ENCODE results near the gene CFAP74. TPM values are rescaled to one million over a fixed set of nuclear protein-coding genes. Genes with fewer than 3 reads are reported as not detected.
"Not testable (repeated sequence)": the region's sequence is repeated elsewhere in the genome, so short reads cannot be mapped to it uniquely, and the experiment has no call there.

Gene CFAP74
- total RNA-seq, 6 experiments from 2014 or later, result 0.16 to 3.5 (median 0.32) TPM; not detected in 1

DNA sequence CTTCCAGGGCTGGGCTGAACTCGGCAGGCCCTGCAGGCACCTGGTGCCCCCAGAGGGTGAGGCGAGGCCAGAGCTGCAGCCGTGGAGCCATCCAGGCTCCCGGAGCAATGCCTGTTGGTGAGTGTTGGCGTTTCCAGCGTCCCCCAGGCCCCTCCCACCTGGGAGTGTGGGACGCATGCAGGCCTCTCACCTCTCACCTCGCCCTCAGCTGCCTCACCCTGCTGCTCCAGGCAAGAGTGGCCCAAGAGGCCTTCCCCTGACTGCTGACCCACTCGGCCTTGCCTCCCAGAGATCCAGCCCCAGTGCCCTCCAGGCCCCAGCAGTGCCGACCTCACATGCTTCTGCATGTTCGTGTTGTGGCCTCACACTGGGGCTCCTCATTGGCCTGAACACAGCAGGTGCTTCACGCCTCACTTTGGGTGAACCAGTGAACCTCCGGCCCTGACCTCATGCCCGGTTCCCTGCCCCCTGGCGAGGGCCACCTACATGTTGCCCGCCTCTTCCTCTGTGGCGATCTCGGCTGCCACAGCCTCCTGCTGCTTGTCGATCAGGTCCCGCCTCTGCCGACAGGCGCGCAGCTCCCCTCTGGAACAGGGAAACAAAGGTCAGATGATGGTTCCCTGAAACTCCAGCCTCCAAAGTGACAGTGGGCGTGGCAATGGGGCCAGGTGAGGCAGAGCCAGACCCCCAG is 17.0 kb downstream of the CFAP74 start:
- no peak overlapping the region for H3K4me3 ChIP-seq
- intact Hi-C loops (cut with DNase I), result no loop called here
- no peaks in the 10 kb centered on the region for H3K36me3 ChIP-seq
- no peaks in the 10 kb centered on the region for H3K4me1 ChIP-seq
- no peak overlapping the region for H3K27ac ChIP-seq
- no peaks in the 10 kb centered on the region for H3K27me3 ChIP-seq
- WGBS (ENCODE audit: insufficient coverage, low coverage, low lambda C conversion rate, missing lambda C conversion rate), result 56% methylated on average over 8 of the region's 24 CpGs
- ATAC-seq (no peak), DNase-seq (no peak)
- TF ChIP-seq POLR2A (IDR thresholded peaks at IDR 0.05), result no peak
- TF ChIP-seq, protein P1, sequence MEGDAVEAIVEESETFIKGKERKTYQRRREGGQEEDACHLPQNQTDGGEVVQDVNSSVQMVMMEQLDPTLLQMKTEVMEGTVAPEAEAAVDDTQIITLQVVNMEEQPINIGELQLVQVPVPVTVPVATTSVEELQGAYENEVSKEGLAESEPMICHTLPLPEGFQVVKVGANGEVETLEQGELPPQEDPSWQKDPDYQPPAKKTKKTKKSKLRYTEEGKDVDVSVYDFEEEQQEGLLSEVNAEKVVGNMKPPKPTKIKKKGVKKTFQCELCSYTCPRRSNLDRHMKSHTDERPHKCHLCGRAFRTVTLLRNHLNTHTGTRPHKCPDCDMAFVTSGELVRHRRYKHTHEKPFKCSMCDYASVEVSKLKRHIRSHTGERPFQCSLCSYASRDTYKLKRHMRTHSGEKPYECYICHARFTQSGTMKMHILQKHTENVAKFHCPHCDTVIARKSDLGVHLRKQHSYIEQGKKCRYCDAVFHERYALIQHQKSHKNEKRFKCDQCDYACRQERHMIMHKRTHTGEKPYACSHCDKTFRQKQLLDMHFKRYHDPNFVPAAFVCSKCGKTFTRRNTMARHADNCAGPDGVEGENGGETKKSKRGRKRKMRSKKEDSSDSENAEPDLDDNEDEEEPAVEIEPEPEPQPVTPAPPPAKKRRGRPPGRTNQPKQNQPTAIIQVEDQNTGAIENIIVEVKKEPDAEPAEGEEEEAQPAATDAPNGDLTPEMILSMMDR (IDR thresholded peaks at IDR 0.05), result no peak
- no peaks in the 10 kb centered on the region for H3K9me3 ChIP-seq

DNA sequence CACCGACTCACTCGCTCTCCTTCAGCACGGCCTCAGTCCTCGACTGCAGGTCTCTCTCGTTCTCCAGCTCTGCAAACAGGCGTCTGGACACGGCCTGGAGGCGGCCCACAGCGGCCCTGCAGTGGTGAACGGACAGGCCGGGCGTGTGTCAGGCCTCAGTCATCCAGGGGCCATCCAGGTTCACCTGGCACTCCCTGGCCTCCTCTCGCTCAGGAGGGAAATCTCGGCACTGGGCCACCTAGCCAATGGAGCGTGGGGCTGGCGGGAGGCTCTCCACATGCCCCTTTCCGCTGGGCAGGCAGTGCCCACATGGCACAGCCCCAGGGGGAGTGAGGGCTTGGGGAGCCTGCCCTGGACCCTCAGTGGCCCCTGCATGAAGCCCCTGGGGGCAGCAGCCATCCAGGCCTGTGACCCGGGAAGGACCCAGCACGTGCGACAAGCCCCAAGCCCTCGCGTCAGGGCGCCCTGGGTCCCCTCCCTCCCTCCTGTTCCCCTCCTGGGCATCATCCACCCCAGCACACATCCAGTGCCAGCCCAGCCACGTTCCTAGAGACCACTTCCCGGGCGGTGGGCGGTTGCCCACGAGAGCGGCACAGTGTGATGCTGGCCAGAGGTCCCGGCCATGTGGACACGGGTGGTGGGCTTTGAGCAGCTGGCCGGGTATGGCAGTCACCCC is 18.1 kb downstream of the CFAP74 start:
- ATAC-seq (no peak), DNase-seq (no peak)
- Histone ChIP-seq H3K9me3 (no peaks in the 10 kb centered on the region), H3K4me3 (no peak overlapping the region), H3K27ac (no peak overlapping the region), H3K36me3 (no peaks in the 10 kb centered on the region), H3K27me3 (no peaks in the 10 kb centered on the region), H3K4me1 (no peaks in the 10 kb centered on the region)
- intact Hi-C loops (cut with DNase I), result no loop called here
- no peak for TF ChIP-seq POLR2A (IDR thresholded peaks at IDR 0.05)
- TF ChIP-seq, protein P1 (IDR thresholded peaks at IDR 0.05), result no peak
- WGBS (ENCODE audit: insufficient coverage, low coverage, low lambda C conversion rate, missing lambda C conversion rate), result 55% methylated on average over 8 of the region's 32 CpGs

DNA sequence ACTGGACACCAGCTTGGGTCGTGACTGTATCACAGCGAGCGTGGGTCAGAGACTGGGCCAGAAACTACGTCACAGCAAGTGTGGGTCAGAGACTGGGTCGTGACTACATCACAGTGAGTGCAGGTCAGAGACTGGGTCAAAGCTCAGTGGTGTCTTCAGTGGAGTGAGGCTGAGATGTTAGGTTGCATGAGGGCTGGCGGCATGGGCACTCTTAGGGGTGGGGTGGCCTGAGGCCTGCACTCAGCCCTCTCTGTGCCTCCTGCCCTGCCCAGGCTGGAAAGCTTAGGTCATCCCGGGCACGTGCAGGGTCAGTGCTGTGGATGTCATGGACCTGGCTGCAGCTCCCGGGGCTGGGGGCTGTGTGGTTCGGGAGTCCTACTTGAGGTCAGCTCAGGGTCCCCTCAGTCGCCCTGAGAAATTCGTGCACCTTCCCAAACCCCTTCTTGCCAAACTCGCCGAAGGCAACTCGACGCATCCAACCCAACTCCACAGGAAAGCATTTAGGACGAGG is 19.0 kb downstream of the CFAP74 start:
- H3K36me3 ChIP-seq, result no peaks in the 10 kb centered on the region
- DNase-seq (no peak), ATAC-seq (no peak)
- TF ChIP-seq, protein P1 (IDR thresholded peaks at IDR 0.05), result no peak
- no peak for TF ChIP-seq POLR2A (IDR thresholded peaks at IDR 0.05)
- intact Hi-C loops (cut with DNase I), result no loop called here
- 68% methylated on average over 9 of the region's 17 CpGs for WGBS (ENCODE audit: insufficient coverage, low coverage, low lambda C conversion rate, missing lambda C conversion rate)
- H3K27me3 ChIP-seq, result no peaks in the 10 kb centered on the region
- H3K4me1 ChIP-seq, result no peaks in the 10 kb centered on the region
- no peak overlapping the region for H3K4me3 ChIP-seq
- H3K27ac ChIP-seq, result no peak overlapping the region
- no peaks in the 10 kb centered on the region for H3K9me3 ChIP-seq

DNA sequence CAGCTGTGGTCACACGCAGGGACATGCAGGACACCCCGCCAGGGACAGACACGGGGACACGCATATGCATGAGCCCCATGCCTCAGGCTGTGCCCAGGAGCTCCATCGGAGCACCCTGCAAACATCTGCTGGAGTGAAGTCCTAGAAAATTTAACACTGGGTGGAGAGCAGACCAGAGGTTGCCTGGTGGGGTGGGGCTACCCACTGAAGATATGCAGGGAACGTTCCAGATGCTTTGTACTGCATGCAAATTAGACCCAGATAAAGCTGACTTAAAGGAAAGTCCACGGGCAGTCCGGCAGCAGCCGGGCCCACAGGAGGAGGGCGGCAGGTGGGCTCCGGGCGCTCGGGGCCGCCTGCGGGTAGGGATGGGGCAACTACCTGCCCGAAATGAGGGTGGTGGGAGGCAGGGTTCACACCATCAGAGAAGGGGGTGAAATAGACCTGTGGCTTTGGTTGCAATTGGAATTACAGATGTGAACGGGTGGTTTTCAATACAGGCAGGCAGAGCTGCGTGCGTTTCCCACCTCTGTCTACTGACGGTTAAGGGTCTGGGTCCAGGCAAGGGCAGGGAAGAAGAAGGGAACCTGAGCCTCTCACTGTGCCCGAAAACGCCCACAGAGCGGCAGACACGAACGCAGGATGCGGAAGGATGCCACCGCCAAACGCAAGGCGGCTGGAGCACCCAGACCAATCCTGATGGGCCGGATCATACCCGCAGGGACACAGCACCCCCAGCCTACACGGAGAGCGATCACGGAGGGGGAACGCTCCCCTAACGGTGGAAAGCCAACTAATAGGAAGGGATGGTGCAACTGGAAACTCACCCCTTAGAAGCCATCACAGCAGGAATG is 21.0 kb downstream of the CFAP74 start:
- H3K27me3 ChIP-seq, result no peaks in the 10 kb centered on the region
- H3K4me1 ChIP-seq, result no peaks in the 10 kb centered on the region
- WGBS (ENCODE audit: insufficient coverage, low coverage, low lambda C conversion rate, missing lambda C conversion rate), result 86% methylated on average over 19 of the region's 36 CpGs
- H3K4me3 ChIP-seq, result no peak overlapping the region
- TF ChIP-seq POLR2A (IDR thresholded peaks at IDR 0.05), result no peak
- TF ChIP-seq, protein P1 (IDR thresholded peaks at IDR 0.05), result no peak
- ATAC-seq (no peak), DNase-seq (no peak)
- no peaks in the 10 kb centered on the region for H3K36me3 ChIP-seq
- H3K27ac ChIP-seq, result no peak overlapping the region
- intact Hi-C loops (cut with DNase I), result no loop called here
- H3K9me3 ChIP-seq, result no peaks in the 10 kb centered on the region

DNA sequence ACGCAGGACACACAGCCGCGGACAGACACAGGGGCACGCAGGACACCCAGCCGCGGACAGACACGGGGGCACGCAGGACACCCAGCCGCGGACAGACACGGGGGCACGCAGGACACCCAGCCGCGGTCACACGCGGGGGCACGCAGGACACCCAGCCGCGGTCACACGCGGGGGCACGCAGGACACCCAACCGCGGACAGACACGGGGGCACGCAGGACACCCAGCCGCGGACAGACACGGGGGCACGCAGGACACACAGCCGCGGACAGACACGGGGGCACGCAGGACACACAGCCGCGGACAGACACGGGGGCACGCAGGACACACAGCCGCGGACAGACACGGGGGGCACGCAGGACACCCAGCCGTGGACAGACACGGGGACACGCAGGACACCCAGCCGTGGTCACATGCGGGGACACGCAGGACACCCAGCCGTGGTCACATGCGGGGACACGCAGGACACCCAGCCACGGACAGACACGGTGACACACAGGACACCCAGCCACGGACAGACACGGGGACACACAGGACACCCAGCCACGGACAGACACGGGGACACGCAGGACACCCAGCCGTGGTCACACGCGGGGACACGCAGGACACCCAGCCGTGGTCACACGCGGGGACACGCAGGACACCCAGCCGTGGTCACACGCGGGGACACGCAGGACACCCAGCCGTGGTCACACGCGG is 21.8 kb downstream of the CFAP74 start:
- H3K36me3 ChIP-seq; H3K4me1 ChIP-seq; intact Hi-C loops (cut with DNase I); H3K9me3 ChIP-seq; H3K27ac ChIP-seq; DNase-seq; H3K4me3 ChIP-seq; H3K27me3 ChIP-seq; ATAC-seq: not testable (repeated sequence)
- 97% methylated on average over 44 of the region's 73 CpGs for WGBS (ENCODE audit: insufficient coverage, low coverage, low lambda C conversion rate, missing lambda C conversion rate)
